Neural cell (in vitro differentiated cells): Measurements from ENCODE around the gene TFRC. TPM values are rescaled to one million over a fixed set of nuclear protein-coding genes. Genes with fewer than 3 reads are reported as not detected.

Experiments
- H2AFZ ChIP-seq: fragments of 200-600, 300-800 bp; sonication (generic), shearing (Covaris generic); 2 replicates; pipeline ENCODE4 v1.6.0; 2014; ENCODE audit warnings: low read depth, mild to moderate bottlenecking, antibody characterized with exemption, low read length, moderate library complexity
- H3F3A ChIP-seq: fragments of 200-600 bp; shearing (Covaris generic); 2 replicates; pipeline ENCODE4 v1.6.1; 2016; ENCODE audit warnings: mild to moderate bottlenecking, moderate library complexity, mixed read lengths, antibody characterized with exemption, low read length; ENCODE audit not compliant: insufficient read depth, poor library complexity, severe bottlenecking
- H3K27ac ChIP-seq: fragments of 200-600, 300-800 bp; sonication (generic), shearing (Covaris generic); 2 replicates; pipeline ENCODE4 v1.5.1; 2014; ENCODE audit warnings: mild to moderate bottlenecking, low read length, moderate library complexity
- H3K27me3 ChIP-seq: fragments of 300-800, 200-600 bp; sonication (generic), shearing (Covaris generic); 2 replicates; pipeline ENCODE4 v1.6.0; 2014; ENCODE audit warnings: mild to moderate bottlenecking, low read depth, low read length, moderate library complexity; ENCODE audit not compliant: insufficient read depth
- H3K36me3 ChIP-seq: fragments of 300-800, 200-600 bp; sonication (generic), shearing (Covaris generic); 2 replicates; pipeline ENCODE4 v1.5.1; 2014; ENCODE audit warnings: mild to moderate bottlenecking, antibody characterized with exemption, low read length, moderate library complexity; ENCODE audit not compliant: insufficient read depth
- H3K4me2 ChIP-seq: fragments of 300-800, 200-600 bp; sonication (generic), shearing (Covaris generic); 2 replicates; pipeline ENCODE4 v1.6.0; 2014; ENCODE audit warnings: mild to moderate bottlenecking, low read length
- H3K4me3 ChIP-seq: fragments of 300-800, 200-600 bp; sonication (generic), shearing (Covaris generic); 2 replicates; pipeline ENCODE4 v1.5.1; 2014; ENCODE audit warnings: mild to moderate bottlenecking, low read length, moderate library complexity
- H3K79me2 ChIP-seq: fragments of 200-600 bp; shearing (Covaris generic); replicated peaks from 2 replicates; pipeline ENCODE4 v1.6.0; 2014; ENCODE audit warnings: mild to moderate bottlenecking, low read length, moderate library complexity; ENCODE audit not compliant: insufficient read depth
- H3K9ac ChIP-seq: fragments of 300-800, 200-600 bp; sonication (generic), shearing (Covaris generic); 2 replicates; pipeline ENCODE4 v1.6.1; 2016; ENCODE audit warnings: mild to moderate bottlenecking, low read length, mixed read lengths
- H3K9me2 ChIP-seq: fragments of 200-600 bp; shearing (Covaris generic); 2 replicates; pipeline ENCODE4 v1.6.1; 2016; ENCODE audit warnings: mild to moderate bottlenecking, low read length, mixed read lengths; ENCODE audit not compliant: insufficient read depth
- H3K9me3 ChIP-seq: fragments of 200-600, 300-800 bp; sonication (generic), shearing (Covaris generic); 2 replicates; pipeline ENCODE4 v1.6.1; 2016; ENCODE audit warnings: mild to moderate bottlenecking, mixed run types, low read length, moderate library complexity, mixed read lengths
- H4K20me1 ChIP-seq: fragments of 200-600 bp; shearing (Covaris generic); 2 replicates; pipeline ENCODE4 v1.6.1; 2016; ENCODE audit warnings: mild to moderate bottlenecking, mixed run types; ENCODE audit not compliant: insufficient read depth
- CTCF ChIP-seq: fragments of 450-650 bp; IDR thresholded peaks from 2 replicates; pipeline ENCODE4 v1.5.1; 2014; ENCODE audit warnings: antibody characterized with exemption, mild to moderate bottlenecking, moderate library complexity; ENCODE audit not compliant: poor library complexity, severe bottlenecking
- EP300 ChIP-seq: fragments of 450-650 bp; conservative IDR thresholded peaks from 2 replicates; pipeline ENCODE4 v1.6.1; 2014; ENCODE audit warnings: antibody characterized with exemption, mild to moderate bottlenecking, moderate library complexity; ENCODE audit not compliant: poor library complexity, severe bottlenecking
- EZH2 ChIP-seq: fragments of 200-600, 300-800 bp; shearing (Covaris generic), sonication (generic); IDR thresholded peaks from 2 replicates; pipeline ENCODE4 v1.6.1; 2014; ENCODE audit warnings: antibody characterized with exemption, low read length, borderline replicate concordance, mild to moderate bottlenecking; ENCODE audit not compliant: insufficient read depth, poor library complexity, severe bottlenecking
- MXI1 ChIP-seq: fragments of 450-650 bp; conservative IDR thresholded peaks from 2 replicates; pipeline ENCODE4 v1.6.1; 2014; ENCODE audit warnings: antibody characterized with exemption, mild to moderate bottlenecking; ENCODE audit not compliant: poor library complexity, severe bottlenecking
- POLR2AphosphoS5 ChIP-seq: IDR thresholded peaks from 2 replicates; pipeline ENCODE4 v1.6.1; 2012
- RAD21 ChIP-seq: fragments of 450-650 bp; conservative IDR thresholded peaks from 2 replicates; pipeline ENCODE4 v1.6.1; 2014; ENCODE audit warnings: antibody characterized with exemption, mild to moderate bottlenecking, moderate library complexity
- REST ChIP-seq: IDR thresholded peaks from 2 replicates; pipeline ENCODE4 v1.6.1; 2012; ENCODE audit warnings: borderline replicate concordance
- TAF1 ChIP-seq: IDR thresholded peaks from 2 replicates; pipeline ENCODE4 v1.6.1; 2012; ENCODE audit warnings: low read depth
- polyA plus RNA-seq: library from polyadenylated mRNA; depleted of rRNA; stranded (reverse); fragments of >200 nt; gene quantifications from 2 replicates; pipeline ENCODE4 v1.2.3, GENCODE V29; 2014

TFRC gene
- polyA plus RNA-seq, 1 donor from 2014 or later: 82.7 TPM

GRCh38 chr3:196055240-196055639 lies 26.6 kb downstream of the TFRC start:
- no peak overlapping the region for H3K4me2 ChIP-seq
- no peak overlapping the region for H2AFZ ChIP-seq
- H3K79me2 ChIP-seq: no peaks in the 10 kb centered on the region
- no peaks in the 10 kb centered on the region for H3K9me3 ChIP-seq
- TF ChIP-seq REST: no peak
- TF ChIP-seq RAD21: no peak
- TF ChIP-seq MXI1: no peak
- TF ChIP-seq EP300: no peak
- H3K27me3 ChIP-seq: no peaks in the 10 kb centered on the region
- no peak overlapping the region for H3K4me3 ChIP-seq
- no peak overlapping the region for H3K9ac ChIP-seq
- H3K9me2 ChIP-seq: no peaks in the 10 kb centered on the region
- H3K27ac ChIP-seq: no peak overlapping the region
- no peaks in the 10 kb centered on the region for H4K20me1 ChIP-seq
- H3F3A ChIP-seq: no peaks in the 10 kb centered on the region
- peaks cover 8% of the 10 kb centered on the region for H3K36me3 ChIP-seq

GRCh38 chr3:196054661-196055060 lies 27.2 kb downstream of the TFRC start:
- Histone ChIP-seq H3F3A (no peaks in the 10 kb centered on the region), H2AFZ (no peak overlapping the region), H3K9ac (no peak overlapping the region), H3K27ac (no peak overlapping the region), H3K9me3 (no peaks in the 10 kb centered on the region), H3K4me2 (no peak overlapping the region), H3K9me2 (no peaks in the 10 kb centered on the region), H4K20me1 (no peaks in the 10 kb centered on the region), H3K79me2 (no peaks in the 10 kb centered on the region), H3K4me3 (no peak overlapping the region), H3K36me3 (peaks cover 8% of the 10 kb centered on the region), H3K27me3 (no peaks in the 10 kb centered on the region)
- TF ChIP-seq MXI1 (no peak), POLR2AphosphoS5 (no peak), RAD21 (no peak), EZH2 (no peak), REST (no peak), TAF1 (no peak), CTCF (no peak), EP300 (no peak)
